Measurements from ENCODE around the gene VWA3A. TPM values are rescaled to one million over a fixed set of nuclear protein-coding genes. Genes with fewer than 3 reads are reported as not detected.
A peak's percentile ranks its signal among the peaks of the same experiment; 100 is the strongest.

VWA3A gene
- total RNA-seq, 1 donor from 2014 or later, result 0.56 TPM

GRCh38 chr16:22075776-22076175, 16.6 kb upstream of the VWA3A start:
- H3K27me3 Mint-ChIP-seq (ENCODE audit: unreplicated experiment), result no peaks in the 10 kb centered on the region
- H3K36me3 Mint-ChIP-seq (ENCODE audit: low read depth, unreplicated experiment), result no peaks in the 10 kb centered on the region
- no peaks in the 10 kb centered on the region for H3K4me1 Mint-ChIP-seq (ENCODE audit: unreplicated experiment)
- H3K9me3 Mint-ChIP-seq (ENCODE audit: unreplicated experiment), result no peaks in the 10 kb centered on the region
- H3K27ac Mint-ChIP-seq (ENCODE audit: unreplicated experiment), result no peak overlapping the region
- TF ChIP-seq CTCF (IDR thresholded peaks at IDR 0.05; ENCODE audit: unreplicated experiment), result no peak
- no peak for DNase-seq (ENCODE audit: low spot score)
- H3K4me3 Mint-ChIP-seq (ENCODE audit: unreplicated experiment), result no peak overlapping the region

- peak; percentile 73 for DNase-seq (ENCODE audit: low spot score)
- TF ChIP-seq CTCF (IDR thresholded peaks at IDR 0.05; ENCODE audit: unreplicated experiment), result peak; percentile 85
- no peak overlapping the region for H3K27ac Mint-ChIP-seq (ENCODE audit: unreplicated experiment)
- no peaks in the 10 kb centered on the region for H3K27me3 Mint-ChIP-seq (ENCODE audit: unreplicated experiment)
- H3K9me3 Mint-ChIP-seq (ENCODE audit: unreplicated experiment), result no peaks in the 10 kb centered on the region
- no peaks in the 10 kb centered on the region for H3K4me1 Mint-ChIP-seq (ENCODE audit: unreplicated experiment)
- H3K4me3 Mint-ChIP-seq (ENCODE audit: unreplicated experiment), result no peak overlapping the region
- no peaks in the 10 kb centered on the region for H3K36me3 Mint-ChIP-seq (ENCODE audit: low read depth, unreplicated experiment)
Observed at GRCh38 chr16:22077700-22078313, 14.5 kb upstream of the VWA3A start.

- no peak overlapping the region for H3K4me3 Mint-ChIP-seq (ENCODE audit: unreplicated experiment)
- H3K9me3 Mint-ChIP-seq (ENCODE audit: unreplicated experiment), result no peaks in the 10 kb centered on the region
- DNase-seq (ENCODE audit: low spot score), result no peak
- H3K4me1 Mint-ChIP-seq (ENCODE audit: unreplicated experiment), result no peaks in the 10 kb centered on the region
- no peaks in the 10 kb centered on the region for H3K27me3 Mint-ChIP-seq (ENCODE audit: unreplicated experiment)
- no peak overlapping the region for H3K27ac Mint-ChIP-seq (ENCODE audit: unreplicated experiment)
- no peaks in the 10 kb centered on the region for H3K36me3 Mint-ChIP-seq (ENCODE audit: low read depth, unreplicated experiment)
- TF ChIP-seq CTCF (IDR thresholded peaks at IDR 0.05; ENCODE audit: unreplicated experiment), result no peak
Observed at GRCh38 chr16:22078656-22079055, 13.7 kb upstream of the VWA3A start.

GRCh38 chr16:22081050-22081449, 11.3 kb upstream of the VWA3A start:
- DNase-seq (ENCODE audit: low spot score), result no peak
- no peaks in the 10 kb centered on the region for H3K9me3 Mint-ChIP-seq (ENCODE audit: unreplicated experiment)
- no peaks in the 10 kb centered on the region for H3K4me1 Mint-ChIP-seq (ENCODE audit: unreplicated experiment)
- H3K4me3 Mint-ChIP-seq (ENCODE audit: unreplicated experiment), result no peak overlapping the region
- no peaks in the 10 kb centered on the region for H3K36me3 Mint-ChIP-seq (ENCODE audit: low read depth, unreplicated experiment)
- H3K27ac Mint-ChIP-seq (ENCODE audit: unreplicated experiment), result no peak overlapping the region
- TF ChIP-seq CTCF (IDR thresholded peaks at IDR 0.05; ENCODE audit: unreplicated experiment), result no peak
- H3K27me3 Mint-ChIP-seq (ENCODE audit: unreplicated experiment), result no peaks in the 10 kb centered on the region

- DNase-seq (ENCODE audit: low spot score), result no peak
- no peaks in the 10 kb centered on the region for H3K9me3 Mint-ChIP-seq (ENCODE audit: unreplicated experiment)
- H3K4me1 Mint-ChIP-seq (ENCODE audit: unreplicated experiment), result no peaks in the 10 kb centered on the region
- no peak overlapping the region for H3K4me3 Mint-ChIP-seq (ENCODE audit: unreplicated experiment)
- no peaks in the 10 kb centered on the region for H3K36me3 Mint-ChIP-seq (ENCODE audit: low read depth, unreplicated experiment)
- H3K27ac Mint-ChIP-seq (ENCODE audit: unreplicated experiment), result no peak overlapping the region
- TF ChIP-seq CTCF (IDR thresholded peaks at IDR 0.05; ENCODE audit: unreplicated experiment), result no peak
- no peaks in the 10 kb centered on the region for H3K27me3 Mint-ChIP-seq (ENCODE audit: unreplicated experiment)
Observed at GRCh38 chr16:22086440-22086839, 5.9 kb upstream of the VWA3A start.
